Hepatic stellate cell (primary cell): ENCODE results near the gene ANKZF1.
"Not testable (repeated sequence)": the region's sequence is repeated elsewhere in the genome, so short reads cannot be mapped to it uniquely, and the experiment has no call there.

Source experiments
- DNase-seq: peaks from one replicate; pipeline ENCODE4 v3.0.0; 2011; ENCODE audit warnings: low spot score

The ANKZF1 gene

DNA sequence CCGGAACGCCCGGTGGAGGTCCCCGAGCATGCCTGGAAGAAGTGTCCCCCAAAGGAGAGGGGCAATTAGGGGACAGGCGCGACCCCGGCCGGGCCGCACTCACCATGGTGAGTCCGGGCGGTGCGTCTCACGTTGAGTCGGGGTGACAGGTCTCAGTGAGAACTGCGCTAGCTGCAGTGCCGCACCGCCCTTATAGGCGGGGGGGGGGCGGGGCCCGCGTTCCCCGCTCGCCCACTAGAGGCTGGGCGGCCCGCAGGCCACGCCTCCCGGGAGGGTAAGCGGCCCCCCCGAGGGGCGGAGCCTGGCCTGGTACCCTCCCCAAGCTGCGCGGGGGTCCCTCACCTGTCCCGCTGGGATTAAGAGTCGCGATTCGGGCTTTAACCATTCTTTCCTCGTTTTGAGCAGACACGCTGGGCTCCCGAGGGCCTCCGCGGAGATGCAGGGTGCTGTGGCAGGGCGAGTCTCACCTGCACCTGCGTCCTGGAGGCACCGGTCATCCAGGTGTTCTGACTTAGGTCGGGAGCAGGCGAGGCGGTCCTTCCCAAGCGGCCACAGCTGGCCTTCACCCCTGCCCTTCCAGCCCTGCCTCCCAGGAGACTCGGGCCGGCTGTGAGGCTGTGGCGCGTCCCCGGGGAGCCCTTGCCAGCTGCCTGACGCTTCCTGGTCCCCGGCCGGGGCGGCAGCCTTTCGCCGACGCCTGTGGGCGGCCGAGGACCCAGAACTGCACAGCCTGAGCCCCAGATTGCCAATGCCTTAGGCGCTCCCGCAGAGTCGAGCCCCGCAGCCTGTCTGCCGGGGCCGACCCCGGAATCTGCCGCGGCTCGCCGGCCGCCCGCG lies 24.4 kb downstream of the ANKZF1 start, which contains the start of gene TUBA4A:
TSS of gene TUBA4A (minus strand) at position 166 of the 837 bp plus-strand sequence. CDS start at position 106, 60 bp downstream.
- peak; percentile 91 for DNase-seq

DNA sequence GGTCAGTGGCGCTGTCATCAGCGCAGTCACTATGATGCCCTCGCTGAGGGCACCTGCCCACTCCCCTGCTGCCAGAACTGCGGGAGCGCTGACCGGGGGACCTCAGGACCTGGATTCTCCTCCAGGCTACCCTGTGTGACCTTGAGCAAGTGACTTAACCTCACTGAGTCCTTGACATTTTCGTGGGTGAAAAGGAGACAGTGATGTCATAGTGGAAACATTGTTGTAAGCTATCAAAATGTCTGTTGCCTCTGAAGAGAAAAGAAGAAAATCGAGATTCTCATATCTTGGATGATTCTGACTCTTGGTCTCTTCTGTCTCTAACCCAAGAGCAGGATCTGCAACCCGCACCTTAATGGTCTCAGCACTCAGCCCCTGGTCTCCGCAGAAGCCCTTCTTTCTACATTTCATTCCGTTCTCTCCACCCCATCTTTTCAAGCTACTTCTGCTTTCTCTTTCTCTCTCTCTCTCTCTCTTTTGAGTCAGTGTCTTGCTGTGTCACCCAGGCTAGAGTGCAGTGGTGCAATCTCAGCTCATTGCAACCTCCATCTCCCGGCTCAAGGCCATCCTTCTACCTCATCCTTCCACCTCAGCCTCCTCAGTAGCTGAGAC lies 25.1 kb downstream of the ANKZF1 start:
- no peak for DNase-seq

DNA sequence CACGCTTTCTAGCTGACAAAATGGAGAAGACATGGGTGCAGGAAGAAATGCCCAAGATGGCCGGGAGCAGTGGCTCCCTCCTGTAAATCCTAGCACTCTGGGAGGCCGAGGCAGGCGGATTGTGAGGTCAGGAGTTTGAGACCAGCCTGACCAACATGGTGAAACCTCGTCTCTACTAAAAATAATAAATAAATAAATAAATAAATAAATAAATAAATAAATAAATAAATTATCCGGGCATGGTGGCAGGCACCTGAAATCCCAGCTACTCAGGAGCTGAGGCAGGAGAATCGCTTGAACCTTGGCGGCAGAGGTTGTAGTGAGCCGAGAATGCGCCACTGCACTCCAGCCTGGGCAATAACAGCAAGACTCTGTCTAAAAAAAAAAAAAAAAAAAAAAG lies 29.3 kb downstream of the ANKZF1 start:
- not testable (repeated sequence) for DNase-seq

DNA sequence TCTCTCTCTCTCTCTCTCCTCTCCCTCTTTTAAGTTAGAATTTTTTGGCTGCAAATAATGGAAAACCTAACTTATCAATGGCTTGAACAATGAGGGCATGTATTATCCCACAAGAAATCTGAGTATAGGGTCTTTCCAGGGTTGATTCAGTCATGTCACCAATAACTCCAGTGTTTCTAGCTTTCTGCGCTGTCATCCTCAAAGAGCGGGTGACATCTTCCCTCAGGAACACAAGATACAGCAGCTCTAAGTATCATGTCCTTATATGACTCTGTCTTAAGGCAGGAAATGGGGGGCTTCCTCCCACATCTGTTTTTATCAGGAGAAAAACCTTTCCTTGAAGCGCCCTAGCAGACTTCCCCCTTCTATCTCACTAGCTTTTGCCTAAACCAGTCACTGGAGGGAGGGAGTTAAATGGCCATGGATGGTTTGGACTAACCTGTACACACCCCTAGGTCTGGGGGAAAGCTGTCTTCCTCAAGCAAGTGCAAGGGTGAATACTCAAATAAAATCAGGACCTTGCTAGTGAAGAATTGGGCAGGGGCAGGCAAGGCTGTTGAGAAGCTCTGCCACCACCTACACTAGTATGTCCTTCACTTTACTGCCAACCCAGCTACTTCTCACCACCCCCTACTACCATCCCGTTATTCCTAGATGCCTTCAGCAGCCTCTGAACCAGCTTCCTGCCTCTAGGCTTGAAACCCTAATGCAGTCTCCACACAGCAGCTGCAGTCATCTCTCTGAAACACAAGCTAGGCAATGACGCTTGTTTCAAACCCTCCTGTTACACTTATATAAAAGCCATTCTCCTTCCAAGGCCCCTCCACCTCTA lies 31.6 kb downstream of the ANKZF1 start:
- no peak for DNase-seq

- no peak for DNase-seq
Observed at GRCh38 chr2:219266232-219266631, 36.6 kb downstream of the ANKZF1 start.

- no peak for DNase-seq
Observed at GRCh38 chr2:219266886-219267285, 37.3 kb downstream of the ANKZF1 start.

- no peak for DNase-seq
Observed at GRCh38 chr2:219268294-219268693, 38.7 kb downstream of the ANKZF1 start.

DNA sequence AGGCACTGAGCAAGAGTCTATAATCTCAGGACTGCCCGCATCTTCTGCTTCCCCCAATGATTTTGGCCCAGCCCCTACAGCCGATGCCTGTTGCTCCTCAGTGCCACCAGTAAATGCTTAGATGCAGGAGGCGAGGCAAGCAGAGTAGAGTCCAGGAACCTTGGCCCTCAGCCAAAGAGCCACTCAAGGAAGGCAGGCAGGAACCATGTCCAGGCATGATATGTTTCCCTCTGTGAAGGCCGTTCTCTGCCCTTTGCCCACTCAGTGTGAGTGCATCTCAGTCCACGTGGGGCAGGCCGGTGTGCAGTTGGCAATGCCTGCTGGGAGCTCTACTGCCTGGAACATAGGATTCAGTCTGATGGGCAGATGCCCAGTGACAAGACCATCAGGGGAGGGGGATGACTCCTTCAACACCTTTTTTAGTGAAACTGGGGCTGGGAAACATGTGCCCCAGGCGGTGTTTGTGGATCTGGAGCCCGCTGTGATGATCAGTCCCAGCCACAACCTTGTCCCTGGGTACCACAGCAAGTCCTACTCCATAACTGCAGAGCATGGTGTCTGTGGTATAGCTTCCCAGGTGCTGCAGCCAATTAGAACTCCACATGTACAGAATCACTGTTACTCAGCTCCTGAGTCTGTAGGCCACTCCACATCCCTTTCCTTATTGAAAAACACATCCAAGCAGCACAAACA lies 39.9 kb downstream of the ANKZF1 start:
- no peak for DNase-seq

DNA sequence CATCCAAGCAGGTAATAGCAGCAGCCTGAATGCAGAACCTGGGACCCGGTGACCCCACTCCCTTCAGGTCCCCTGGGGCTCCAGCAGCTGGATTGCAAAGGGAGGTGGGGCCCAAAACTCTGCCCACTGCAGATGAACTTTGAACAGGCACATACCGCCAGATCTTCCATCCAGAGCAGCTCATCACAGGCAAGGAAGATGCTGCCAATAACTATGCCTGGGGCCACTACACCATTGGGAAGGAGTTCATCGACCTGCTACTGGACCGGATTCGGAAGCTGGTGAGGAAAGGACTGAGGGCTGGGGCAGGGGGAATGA lies 40.4 kb downstream of the ANKZF1 start:
- DNase-seq = no peak

GRCh38 chr2:219271021-219271420 lies 41.4 kb downstream of the ANKZF1 start:
- DNase-seq = no peak

DNA sequence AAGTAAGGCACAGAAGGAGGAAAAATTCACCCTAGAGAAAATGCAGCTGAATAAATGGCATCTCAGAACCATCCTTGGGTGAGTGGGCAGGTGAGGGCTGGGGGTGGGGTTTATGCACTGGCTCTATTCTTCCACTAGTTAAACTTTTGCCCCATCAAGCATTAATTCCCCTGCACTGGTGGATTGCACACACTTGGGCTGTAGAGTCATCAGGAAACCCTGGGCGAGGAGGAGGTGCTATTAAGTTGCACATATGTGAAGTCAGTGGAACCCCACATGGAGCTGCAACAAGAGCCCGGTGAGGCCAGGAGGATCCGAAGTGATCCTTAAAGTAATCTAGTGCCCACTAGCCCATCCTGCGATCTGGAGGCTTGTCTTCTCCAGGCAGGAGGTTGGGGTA lies 42.8 kb downstream of the ANKZF1 start:
- DNase-seq = no peak

- DNase-seq = no peak
Observed at GRCh38 chr2:219272995-219273394, 43.4 kb downstream of the ANKZF1 start.

- no peak for DNase-seq
Observed at GRCh38 chr2:219273937-219274336, 44.3 kb downstream of the ANKZF1 start.

- peak; percentile 90 for DNase-seq
Observed at GRCh38 chr2:219274361-219274921, 44.8 kb downstream of the ANKZF1 start.

- peak; percentile 81 for DNase-seq
Observed at GRCh38 chr2:219277703-219278654, 48.4 kb downstream of the ANKZF1 start.

DNA sequence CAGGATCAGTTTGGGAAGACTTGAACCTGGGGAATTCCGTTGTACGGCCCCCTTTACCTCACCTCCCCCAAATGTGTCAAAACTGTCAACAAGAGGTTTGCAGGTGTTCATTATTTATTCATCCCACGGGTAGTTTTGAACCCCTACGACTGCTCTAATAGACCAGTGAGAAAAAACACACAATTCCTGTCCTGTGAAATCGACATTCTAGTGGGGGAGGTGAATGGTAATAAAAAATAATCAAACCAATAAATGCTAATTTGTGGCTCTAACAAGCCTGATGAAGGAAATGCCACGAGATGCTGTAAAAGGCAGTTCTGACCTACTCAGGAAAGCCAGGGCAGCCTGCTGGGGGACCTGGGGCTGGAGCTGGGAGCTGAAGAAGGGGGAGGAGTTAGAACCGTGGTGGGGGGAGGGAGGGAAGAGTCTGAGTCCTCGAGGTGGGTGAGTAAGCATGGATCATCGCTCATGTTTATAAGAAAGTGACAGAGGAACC lies 49.1 kb downstream of the ANKZF1 start:
- no peak for DNase-seq

DNA sequence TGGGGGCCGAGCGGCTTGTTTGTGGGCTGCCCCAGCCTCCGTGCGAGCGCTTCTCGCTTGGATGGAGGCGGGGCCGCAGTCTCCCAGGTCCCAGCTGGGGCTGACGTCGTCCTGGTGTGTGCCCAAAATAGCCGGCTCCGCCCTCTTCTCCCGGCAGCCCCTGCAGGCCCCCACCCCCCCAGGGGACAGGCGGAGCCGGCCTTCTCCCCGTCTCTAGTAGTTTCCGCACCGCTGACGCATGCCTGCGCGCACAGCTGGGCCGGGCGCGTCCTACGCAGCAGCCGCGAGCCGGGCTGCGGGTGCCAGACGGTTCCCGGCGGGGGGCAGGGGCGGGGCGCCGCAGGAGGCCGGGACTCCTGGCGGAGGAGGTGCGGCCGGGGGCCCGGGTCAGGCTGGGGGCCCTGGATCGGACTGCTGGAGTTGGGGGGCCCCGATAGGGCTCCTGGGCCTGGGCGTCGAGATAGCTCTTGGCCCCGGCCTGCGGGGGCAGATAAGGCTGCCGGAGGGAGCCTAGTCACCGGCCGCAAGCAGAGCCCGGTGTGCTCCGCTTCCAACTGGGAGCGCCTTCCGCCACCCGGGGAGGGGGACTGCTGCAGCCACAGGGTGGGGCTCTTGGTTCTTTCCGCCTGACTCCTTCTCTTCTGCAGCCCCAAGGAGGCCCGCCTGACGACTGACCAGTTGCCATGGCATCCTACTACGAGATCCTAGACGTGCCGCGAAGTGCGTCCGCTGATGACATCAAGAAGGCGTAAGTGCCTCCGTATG lies 49.7 kb downstream of the ANKZF1 start, which contains the start of gene DNAJB2:
TSS of gene DNAJB2 (plus strand) at position 216 of the 765 bp plus-strand sequence. CDS start at position 684, 468 bp downstream.
- DNase-seq = peak; percentile 99

GRCh38 chr2:219279916-219280516 lies 50.4 kb downstream of the ANKZF1 start:
- DNase-seq = no peak

GRCh38 chr2:219280651-219281050 lies 51.0 kb downstream of the ANKZF1 start:
- no peak for DNase-seq
